ENCODE results near the gene PCSK9. TPM values are rescaled to one million over a fixed set of nuclear protein-coding genes. Genes with fewer than 3 reads are reported as not detected.
A peak's percentile ranks its signal among the peaks of the same experiment; 100 is the strongest.

PCSK9 gene
- total and polyA plus RNA-seq, 9 of the 15 experiments (the other 6 are each of a cell fraction or from before 2014, with no cell fraction given), result 3.2 to 58.6 (median 24.7) TPM

- H3K36me3 ChIP-seq (ENCODE audit: control insufficient read depth, insufficient read depth, low read length), result peaks cover 21% of the 10 kb centered on the region; the same call in 2 of the 3 replicates
- ATAC-seq (no peak), DNase-seq (ENCODE audit: extremely low read depth in 1 of 4, low spot score in 3 of 4) (no peak), FAIRE-seq (no peak)
- CTCF ChIA-PET (ENCODE audit: low intra/inter-chr PET ratio), result no interaction called here
- no TSS peak for BruUV-seq (replicated peaks)
- POLR2A ChIA-PET, result interaction anchor here (0.6 to 1.7 kb wide), 3 partner anchors 12 to 68 kb away, joined by 4 to 5 read pairs (median 5); no protein-coding TSS in a partner anchor
- peak overlapping the region; percentile 70 for H2AFZ ChIP-seq (ENCODE audit: low read depth, low read length)
- H3K9me3 ChIP-seq (replicated peaks; ENCODE audit: control insufficient read depth, insufficient read depth, low read depth, low read length), result no peaks in the 10 kb centered on the region
- peaks cover 35% of the 10 kb centered on the region in 2 experiments for H3K4me1 ChIP-seq (replicated peaks in 1 of 2; ENCODE audit: control insufficient read depth in 2 of 2, insufficient read depth in 2 of 2, low read length in 2 of 2)
- no peaks in the 10 kb centered on the region; a peak in 1 of 5 replicates for H3K27me3 ChIP-seq (ENCODE audit: control insufficient read depth in 2 of 2, insufficient read depth in 2 of 2, low read length in 2 of 2)
- H3K27ac ChIP-seq (ENCODE audit: extremely low read depth, low read depth, low read length), result no peak overlapping the region
- WGBS (ENCODE audit: insufficient coverage, low coverage, missing lambda C conversion rate), result 71% methylated on average over 8 of the region's 8 CpGs
- no peaks in the 10 kb centered on the region for H3K9me1 ChIP-seq (ENCODE audit: control insufficient read depth, insufficient read depth, low read length)
- H3K4me2 ChIP-seq (ENCODE audit: insufficient read depth, low read length), result peak overlapping the region; percentile 5
- H3K4me3 ChIP-seq, result no peak overlapping the region
- intact Hi-C loops (cut with micrococcal nuclease) (no loop called here), in situ Hi-C loops (cut with MboI) (no loop called here)
- peak overlapping the region in 1 of 2 experiments; percentile 15; a peak in 1 of 4 replicates for H3K9ac ChIP-seq (ENCODE audit: insufficient read depth in 1 of 2, low read depth in 2 of 2, low read length in 2 of 2)
- H3K79me2 ChIP-seq (ENCODE audit: control insufficient read depth, insufficient read depth, low read length), result peaks cover 41% of the 10 kb centered on the region
- H4K20me1 ChIP-seq (replicated peaks; ENCODE audit: control insufficient read depth, insufficient read depth, low read length), result peaks cover 9% of the 10 kb centered on the region; the same call in 1 of the 2 replicates
- TF ChIP-seq REST (IDR thresholded peaks at IDR 0.05; ENCODE audit: borderline replicate concordance) (peak; percentile 58), REST (CRISPR knock-in tag; IDR thresholded peaks at IDR 0.05; ENCODE audit: low read depth) (no peak), ARID3B (CRISPR knock-in tag; IDR thresholded peaks at IDR 0.05; ENCODE audit: borderline replicate concordance) (no peak), CGGBP1 (CRISPR knock-in tag; IDR thresholded peaks at IDR 0.05) (no peak), E2F5 (CRISPR knock-in tag; IDR thresholded peaks at IDR 0.05) (no peak), CTBP1 (IDR thresholded peaks at IDR 0.05; ENCODE audit: borderline replicate concordance) (no peak), SREBF2 (CRISPR knock-in tag; IDR thresholded peaks at IDR 0.05) (no peak), TEAD4 (IDR thresholded peaks at IDR 0.05; ENCODE audit: low read length) (no peak), TEAD4 (CRISPR knock-in tag; IDR thresholded peaks at IDR 0.05; ENCODE audit: borderline replicate concordance) (no peak), NR2C1 (IDR thresholded peaks at IDR 0.05) (no peak), NR2C1 (tag; IDR thresholded peaks at IDR 0.05) (no peak), LARP7 (IDR thresholded peaks at IDR 0.05) (no peak)
Observed at GRCh38 chr1:55037733-55038551, 1.4 kb upstream of the PCSK9 start.
